HG02981 (cell line): ENCODE results near the gene KIAA0319L.
"Not testable (repeated sequence)": the region's sequence is repeated elsewhere in the genome, so short reads cannot be mapped to it uniquely, and the experiment has no call there.

ENCODE experiments used
- ATAC-seq: cut with Tn5 transposase; IDR thresholded peaks from one replicate; pipeline ENCODE4 v1.9.1; 2021; ENCODE audit warnings: mild to moderate bottlenecking, moderate library complexity; ENCODE audit not compliant: unreplicated experiment

Gene KIAA0319L

DNA sequence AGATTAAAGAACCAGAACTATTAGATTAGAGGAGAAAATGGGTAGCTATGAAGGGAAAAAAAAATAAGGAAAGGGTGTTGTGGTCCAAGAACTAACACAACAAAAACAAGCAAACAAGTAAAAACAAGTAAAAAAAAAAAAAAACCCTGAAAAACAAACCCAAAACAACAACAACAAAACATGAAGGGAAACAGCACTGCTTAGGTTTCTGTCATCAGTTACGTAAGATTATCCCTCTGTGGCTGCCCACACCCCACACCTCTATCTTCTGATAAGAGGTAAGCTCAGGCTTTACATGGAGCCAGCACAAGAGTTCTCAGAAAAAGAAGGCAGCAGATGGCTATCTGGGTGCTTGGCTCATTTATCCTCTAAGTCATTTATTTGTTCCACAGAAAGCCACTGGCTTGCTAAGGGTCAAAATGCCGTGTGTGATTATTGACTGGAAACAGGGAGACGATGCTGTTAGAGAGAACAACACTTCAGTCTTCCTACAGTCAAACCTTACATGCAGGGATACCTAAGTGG is 57.5 kb downstream of the KIAA0319L start:
- ATAC-seq = no peak

DNA sequence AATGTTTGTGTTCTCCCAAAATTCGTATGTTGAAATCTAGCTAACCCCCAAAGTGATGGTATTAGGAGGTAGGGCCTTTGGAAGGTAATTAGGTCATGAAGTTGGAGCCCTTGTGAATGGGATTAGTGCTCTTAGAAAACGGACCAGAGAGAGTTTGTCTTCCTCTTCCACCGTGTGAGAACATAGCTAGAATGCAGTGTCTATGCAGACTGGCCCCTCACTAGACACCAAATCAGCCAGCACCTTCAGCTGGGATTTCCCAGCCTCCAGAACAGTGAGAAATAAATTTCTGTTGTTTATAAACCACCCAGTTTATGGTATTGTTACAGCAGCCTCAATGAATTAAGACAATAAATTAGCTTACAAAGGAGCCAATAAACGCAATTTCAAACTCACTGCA is 58.0 kb downstream of the KIAA0319L start:
- ATAC-seq = no peak

DNA sequence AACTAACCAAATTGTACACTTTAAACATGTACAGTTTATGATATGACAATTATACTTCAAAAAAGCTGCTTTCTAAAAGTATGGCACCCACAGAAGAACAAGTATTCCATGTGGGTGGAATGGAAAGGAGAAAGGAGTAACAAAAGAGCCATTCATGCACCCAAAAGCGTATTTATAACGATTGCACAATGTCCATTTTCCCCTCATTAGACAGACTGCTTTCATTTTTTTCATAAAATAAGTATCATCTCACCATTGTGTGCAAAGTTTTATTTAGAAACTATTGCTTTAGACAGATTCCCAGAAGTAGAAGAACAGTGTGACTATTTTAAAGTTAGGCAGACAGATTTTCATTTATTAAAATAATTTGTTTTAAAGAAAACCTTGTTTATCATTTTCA is 59.6 kb downstream of the KIAA0319L start:
- no peak for ATAC-seq

GRCh38 chr1:35490250-35490649 is 67.0 kb downstream of the KIAA0319L start:
- no peak for ATAC-seq

DNA sequence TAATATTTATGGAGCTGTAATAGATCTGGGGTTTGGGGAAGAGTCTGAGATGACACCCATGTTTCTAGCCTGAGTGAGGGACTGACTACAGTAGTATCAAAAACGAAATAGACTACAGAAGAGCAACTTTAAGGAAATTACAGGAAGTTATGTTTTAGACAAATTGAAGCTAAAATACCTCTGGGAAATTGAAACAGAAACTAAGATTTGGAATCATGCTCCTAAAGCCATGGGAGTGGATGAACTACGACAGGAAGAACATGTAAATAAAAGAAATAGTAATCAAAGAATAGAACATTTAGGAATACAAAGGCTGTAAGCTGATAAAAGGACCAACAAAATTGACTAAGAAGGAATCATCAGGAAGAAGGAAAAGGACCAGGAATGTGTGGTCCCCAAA is 68.9 kb downstream of the KIAA0319L start:
- no peak for ATAC-seq

DNA sequence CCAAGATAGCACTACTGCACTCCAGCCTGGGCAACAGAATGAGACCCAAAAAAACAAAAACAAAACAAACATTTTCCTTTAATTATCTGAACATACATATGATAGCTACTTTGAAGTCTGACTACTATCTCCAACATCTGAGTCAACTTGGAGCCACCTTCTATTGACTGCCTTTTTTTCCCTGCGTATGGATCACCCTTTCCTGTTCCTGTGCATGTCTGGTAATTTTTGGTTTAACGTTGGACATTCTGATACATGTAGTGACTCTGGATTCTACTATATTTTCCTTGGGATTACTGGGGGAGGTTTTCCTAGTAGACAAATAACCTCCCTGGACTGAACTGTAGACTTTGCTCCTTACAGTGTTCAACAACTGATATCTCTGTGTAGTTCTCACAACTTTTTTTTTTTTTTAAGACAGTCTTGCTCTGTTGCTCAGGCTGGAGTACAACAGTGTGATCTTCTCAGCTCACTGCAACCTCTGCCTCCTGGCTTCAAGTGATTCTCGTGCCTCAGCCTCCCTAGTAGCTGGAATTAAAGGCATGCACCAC is 70.3 kb downstream of the KIAA0319L start:
- ATAC-seq = no peak

DNA sequence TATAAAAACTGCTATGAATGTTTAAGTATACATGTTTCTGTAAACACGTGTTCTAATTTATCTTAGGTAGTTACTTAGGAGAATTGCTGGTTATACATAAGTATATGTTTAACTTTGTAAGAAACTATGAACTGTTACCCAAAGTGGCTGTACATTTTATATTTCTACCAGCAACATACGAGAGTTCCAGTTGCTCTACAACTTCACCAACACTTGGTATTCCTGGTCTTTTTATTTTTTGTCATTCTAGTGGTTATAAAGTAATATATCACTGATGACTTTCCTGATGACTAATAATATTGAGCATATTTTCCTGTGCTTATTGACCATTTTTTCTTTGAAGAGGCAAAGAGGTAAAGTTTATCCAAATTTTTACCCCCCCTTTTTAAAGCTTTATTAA is 76.0 kb downstream of the KIAA0319L start:
- no peak for ATAC-seq

DNA sequence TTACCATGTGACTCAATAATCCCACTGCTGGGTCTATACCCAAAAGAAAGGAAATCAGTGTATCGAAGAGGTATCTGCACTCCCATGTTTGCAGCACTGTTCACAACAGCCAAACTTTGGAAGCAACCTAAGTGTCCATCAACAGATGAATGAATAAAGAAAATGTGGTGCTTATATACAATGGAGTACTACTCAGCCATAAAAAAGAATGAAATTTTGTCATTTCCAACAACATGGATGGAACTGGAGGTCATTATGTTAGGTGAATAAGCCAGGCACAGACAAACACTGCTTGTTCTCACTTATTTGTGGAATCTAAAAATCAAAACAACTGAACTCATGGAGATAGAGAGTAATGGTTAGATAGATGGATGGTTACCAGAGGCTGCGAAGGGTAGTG is 79.3 kb downstream of the KIAA0319L start:
- no peak for ATAC-seq

DNA sequence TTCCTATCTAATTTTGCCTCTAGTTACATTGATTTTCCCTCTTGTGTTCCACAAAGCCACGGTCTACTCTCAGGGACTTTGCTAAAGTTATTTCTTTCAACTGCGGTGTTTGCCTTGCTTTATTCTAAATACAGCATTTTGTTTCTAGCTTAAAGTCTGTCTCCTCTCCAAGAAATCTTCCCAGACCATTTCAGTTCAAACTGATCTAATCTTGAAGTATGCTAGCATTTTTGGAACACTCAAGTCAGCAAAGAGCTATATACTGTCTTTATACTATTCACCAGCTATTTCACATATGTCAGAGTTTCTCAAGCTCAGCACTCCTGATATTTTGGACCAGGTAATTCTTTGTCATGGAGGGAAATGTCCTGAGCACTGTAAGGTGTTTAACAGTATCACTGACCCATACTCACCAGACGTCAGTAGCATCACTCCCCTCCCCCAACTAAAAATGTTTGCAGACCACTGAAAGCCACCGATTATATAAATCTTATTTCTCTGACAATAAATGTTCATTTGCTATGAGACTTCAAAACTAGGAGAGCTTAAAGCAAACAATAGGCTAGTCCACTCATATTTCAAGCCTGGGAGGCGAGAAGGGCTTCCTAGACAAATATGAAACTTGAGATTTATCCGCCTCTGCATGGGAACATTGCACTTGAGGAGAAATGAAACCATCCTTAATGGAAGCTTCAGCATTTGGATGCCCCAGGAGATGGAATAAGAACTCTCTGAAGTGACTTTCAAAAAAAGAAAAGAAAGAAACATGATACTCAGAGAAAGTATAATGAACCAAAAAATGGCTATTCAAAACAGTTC is 81.1 kb downstream of the KIAA0319L start:
- ATAC-seq = no peak

GRCh38 chr1:35475356-35475755 is 81.8 kb downstream of the KIAA0319L start:
- no peak for ATAC-seq

- ATAC-seq = not testable (repeated sequence)
These were observed 84.0 kb downstream of the KIAA0319L start for GRCh38 chr1:35473216-35473615.

GRCh38 chr1:35470977-35471613 is 86.1 kb downstream of the KIAA0319L start:
- no peak for ATAC-seq

DNA sequence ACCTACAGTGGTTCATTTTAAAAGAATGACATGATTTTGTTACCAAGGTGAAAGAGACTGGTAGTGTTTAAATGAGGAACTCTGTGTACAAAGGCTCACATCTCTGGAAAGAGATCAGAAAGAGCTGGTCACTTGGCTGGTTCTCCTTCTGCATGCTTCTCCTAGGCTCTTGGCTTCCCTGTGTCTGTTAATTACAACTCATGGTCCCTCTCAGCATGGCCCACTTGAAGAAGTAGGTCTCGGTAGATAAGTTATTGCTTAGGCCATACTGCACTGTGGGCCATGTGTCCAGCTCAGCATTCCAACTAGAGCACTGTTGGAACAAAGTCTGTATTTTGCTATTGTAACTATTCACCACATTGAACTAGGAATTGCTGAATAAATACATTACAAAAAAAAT is 91.1 kb downstream of the KIAA0319L start:
- ATAC-seq = no peak

DNA sequence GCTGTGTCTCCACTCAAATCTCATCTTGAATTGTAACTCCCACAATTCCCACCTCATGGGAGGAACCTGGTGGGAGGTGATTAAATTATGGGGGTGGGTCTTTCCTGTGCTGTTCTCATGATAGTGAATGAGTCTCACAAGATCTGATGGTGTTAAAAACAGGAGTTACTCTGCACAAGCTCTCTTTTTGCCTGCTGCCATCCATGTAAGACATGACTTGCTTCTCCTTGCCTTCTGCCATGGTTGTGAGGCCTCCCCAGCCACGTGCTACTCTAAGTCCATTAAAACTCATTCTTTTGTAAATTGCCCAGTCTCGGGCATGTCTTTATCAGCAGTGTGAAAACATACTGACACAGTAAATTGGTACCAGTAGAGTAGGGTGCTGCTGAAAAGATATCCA is 93.5 kb downstream of the KIAA0319L start:
- ATAC-seq = not testable (repeated sequence)

DNA sequence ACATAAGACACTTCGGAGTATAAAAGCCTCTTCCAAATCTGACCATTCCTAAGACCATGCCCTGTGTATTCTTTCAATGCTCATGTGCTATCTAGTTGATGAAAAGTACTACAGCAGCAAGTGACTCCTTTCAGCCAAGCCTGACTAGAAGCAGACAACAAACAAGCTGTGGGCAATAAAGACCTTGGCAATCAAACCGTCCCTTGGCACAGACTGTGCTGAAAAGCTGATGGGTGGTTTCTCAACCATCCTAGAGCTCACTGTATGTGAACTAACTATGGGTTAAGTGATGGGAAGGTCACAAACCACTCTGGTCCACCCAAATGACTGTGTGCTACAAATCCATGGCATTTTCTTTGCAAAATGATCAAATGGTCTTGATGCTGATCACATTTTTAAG is 94.0 kb downstream of the KIAA0319L start:
- no peak for ATAC-seq

GRCh38 chr1:35461966-35462651 is 95.1 kb downstream of the KIAA0319L start:
- ATAC-seq = no peak

- no peak for ATAC-seq
These were observed 96.4 kb downstream of the KIAA0319L start for GRCh38 chr1:35460796-35461195.

GRCh38 chr1:35454616-35455015 is 102.6 kb downstream of the KIAA0319L start:
- no peak for ATAC-seq

- ATAC-seq = no peak
These were observed 103.0 kb downstream of the KIAA0319L start for GRCh38 chr1:35454176-35454575.

DNA sequence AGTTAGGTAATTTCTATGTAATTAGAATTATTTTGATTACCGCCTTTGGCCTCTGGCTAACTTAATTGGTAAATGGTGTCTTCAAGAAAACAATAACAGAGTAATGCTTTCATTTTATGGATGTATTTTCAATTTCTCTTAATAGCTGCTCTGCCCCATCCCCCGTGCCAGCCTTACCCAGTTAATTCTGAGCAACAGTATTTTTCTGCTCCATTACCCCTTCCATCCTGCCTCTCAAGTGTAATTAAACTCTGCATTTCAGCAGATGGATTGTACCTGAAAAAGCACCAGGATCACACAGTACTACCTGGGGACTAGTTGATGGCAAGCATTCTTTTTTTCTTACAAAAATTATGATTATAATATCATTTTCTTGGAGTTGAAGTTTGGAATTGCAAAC is 104.2 kb downstream of the KIAA0319L start:
- no peak for ATAC-seq

DNA sequence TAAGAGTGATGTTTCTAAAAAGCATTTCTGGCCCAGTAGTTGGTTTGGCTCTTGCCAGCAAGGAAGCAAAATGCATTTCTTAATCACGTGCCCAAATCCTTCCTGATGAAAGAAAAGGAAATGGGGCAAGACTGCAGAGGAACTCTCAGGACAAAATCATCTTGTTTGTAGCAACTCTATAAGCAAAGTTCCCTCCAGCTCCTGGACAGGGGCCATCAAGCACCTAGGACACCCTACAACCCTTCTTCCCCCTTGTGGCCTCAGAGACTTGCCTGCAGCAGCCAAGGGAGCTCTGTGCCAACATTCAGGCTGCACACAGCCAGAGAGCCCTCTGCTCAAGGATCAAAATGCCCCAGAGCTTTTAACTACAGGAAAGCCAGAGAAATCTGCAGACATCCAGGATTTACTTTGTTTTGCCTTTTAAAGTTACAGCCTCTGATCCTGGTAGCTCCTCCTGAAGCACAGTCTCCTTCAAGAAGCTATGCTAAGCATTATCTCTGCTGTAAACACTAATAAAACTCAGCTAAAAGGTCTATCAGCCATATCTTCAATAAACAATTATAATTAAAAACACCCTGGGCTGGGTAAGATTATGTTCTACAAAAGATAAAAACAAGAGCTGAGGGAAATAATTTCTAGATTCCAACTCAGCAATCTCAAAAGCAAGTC is 105.0 kb downstream of the KIAA0319L start:
- no peak for ATAC-seq
